SK-N-SH treated with all-trans-retinoic acid at 6 μM for 48 hours (cell line): ENCODE data around the gene HIPK3.

Experiments used
- CREB5 ChIP-seq: fragments of 250-450 bp; sonication (Bioruptor Pico); IDR thresholded peaks from 2 replicates; pipeline ENCODE4 v1.5.1; 2020; ENCODE audit warnings: low read depth, mild to moderate bottlenecking, moderate library complexity
- PATZ1 ChIP-seq: fragments of 250-450 bp; sonication (Bioruptor Pico); IDR thresholded peaks from 2 replicates; pipeline ENCODE4 v1.8.0; 2020; ENCODE audit warnings: mild to moderate bottlenecking, moderate library complexity, borderline replicate concordance
- RARB ChIP-seq: fragments of 250-450 bp; sonication (Bioruptor Pico); IDR thresholded peaks from 2 replicates; pipeline ENCODE4 v1.8.0; 2021; ENCODE audit warnings: mild to moderate bottlenecking, moderate library complexity
- ZFP3 ChIP-seq: fragments of 250-450 bp; sonication (Bioruptor Pico); IDR thresholded peaks from 2 replicates; pipeline ENCODE4 v1.5.0; 2020; ENCODE audit warnings: mild to moderate bottlenecking, moderate library complexity
- ZNF565 ChIP-seq: fragments of 450-650 bp; formaldehyde crosslinking; conservative IDR thresholded peaks from 2 replicates; pipeline ENCODE4 v1.5.0; 2020; ENCODE audit warnings: low read depth, mild to moderate bottlenecking, moderate library complexity

GRCh38 chr11:33290319-33290718 is 33.1 kb downstream of the HIPK3 start:
- TF ChIP-seq ZNF565 (no peak), PATZ1 (CRISPR knock-in tag) (no peak), RARB (CRISPR knock-in tag) (no peak), ZFP3 (CRISPR knock-in tag) (no peak), CREB5 (no peak)
